Kasumi-1 (cell line): ENCODE results near the gene SNRNP25.

Experiments
- DNase-seq, 2 experiments: peaks; one replicate each; lab custom pipeline; 2025; lab: John Stamatoyannopoulos, UW

Gene SNRNP25

GRCh38 chr16:104355-104754 lies 50.7 kb downstream of the SNRNP25 start:
- no peak for DNase-seq

- no peak for DNase-seq
Observed at GRCh38 chr16:104928-105327, 51.3 kb downstream of the SNRNP25 start.

GRCh38 chr16:105521-105920 lies 51.9 kb downstream of the SNRNP25 start:
- no peak for DNase-seq

GRCh38 chr16:106623-107324 lies 53.1 kb downstream of the SNRNP25 start:
- peak; percentile 71 to 73 for DNase-seq
